ENCODE data around the gene KRT80.

GRCh38 chr12:52193991-52194390 lies 2.2 kb upstream of the KRT80 start:
- TF ChIP-seq CTCF (IDR thresholded peaks at IDR 0.05; ENCODE audit: insufficient read depth, low read length) (no peak), SPI1 (IDR thresholded peaks at IDR 0.05; ENCODE audit: borderline replicate concordance, low read depth) (no peak), REST (IDR thresholded peaks at IDR 0.05; ENCODE audit: insufficient replicate concordance, low read depth) (no peak), POLR2AphosphoS5 (IDR thresholded peaks at IDR 0.05; ENCODE audit: low read depth) (no peak), GABPA (IDR thresholded peaks at IDR 0.05; ENCODE audit: low read depth) (no peak)

Data from HL-60 (cell line).